ENCODE measurements around the gene SEC24C.
A peak's percentile ranks its signal among the peaks of the same experiment; 100 is the strongest.

SEC24C gene

DNA sequence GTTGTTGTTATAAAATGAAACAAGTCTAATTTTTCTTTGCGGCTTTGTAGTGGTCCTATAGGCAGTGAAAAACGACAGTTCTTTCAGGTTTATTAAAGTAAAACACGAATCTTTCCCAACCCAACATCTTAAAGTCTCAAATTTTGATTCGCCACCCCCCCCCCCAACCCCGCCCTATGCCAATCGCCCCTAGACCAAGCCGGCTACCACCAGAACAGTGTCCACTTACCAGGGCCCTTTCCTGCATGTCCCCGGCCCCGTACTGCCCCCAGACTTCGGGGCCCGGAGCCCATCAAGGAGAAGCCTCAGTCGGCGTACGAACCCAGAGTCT lies 37.3 kb downstream of the SEC24C start:
- no peaks in the 10 kb centered on the region for H4K20me1 ChIP-seq (ENCODE audit: insufficient read depth, low read length)

DNA sequence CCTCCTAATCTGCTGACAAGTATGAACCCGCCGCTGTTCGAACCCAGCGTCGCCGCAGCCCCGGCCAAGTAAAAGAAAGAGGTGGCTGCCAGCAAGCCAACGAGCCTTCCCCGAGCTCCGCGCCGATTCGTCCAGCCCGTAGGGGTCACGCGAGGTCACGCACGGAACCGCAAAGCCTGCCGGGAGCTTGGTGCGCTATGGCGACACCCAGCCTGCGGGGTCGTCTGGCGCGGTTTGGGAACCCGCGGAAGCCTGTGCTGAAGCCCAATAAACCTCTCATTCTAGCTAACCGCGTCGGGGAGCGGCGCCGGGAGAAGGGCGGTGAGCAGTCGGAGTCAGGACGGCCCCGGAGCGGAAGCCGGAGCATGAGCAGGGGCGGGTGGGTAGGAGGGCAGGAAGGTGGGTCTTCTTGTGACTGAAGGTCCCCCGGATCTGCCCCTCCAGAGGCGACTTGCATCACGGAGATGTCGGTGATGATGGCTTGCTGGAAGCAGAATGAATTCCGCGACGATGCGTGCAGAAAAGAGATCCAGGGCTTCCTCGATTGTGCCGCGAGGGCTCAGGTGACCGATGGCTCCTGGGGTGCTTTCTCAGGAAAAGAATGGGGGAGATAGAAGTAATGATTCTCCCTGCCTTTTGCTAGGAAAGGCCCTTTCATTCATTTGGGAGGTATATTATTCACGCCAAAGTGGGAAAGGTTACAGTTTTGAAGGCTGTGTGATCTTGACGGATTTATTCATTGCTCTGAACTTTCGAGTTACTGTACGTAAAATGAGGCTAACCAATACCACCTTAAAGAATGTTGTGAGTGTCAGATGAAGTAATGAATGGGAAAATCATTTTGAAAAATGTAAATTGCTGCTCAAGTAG lies 37.9 kb downstream of the SEC24C start, which contains the start of gene CHCHD1:
Gene CHCHD1 (plus strand): TSS at position 170 of the 870 bp plus-strand sequence. CDS start 28 bp downstream, at position 198.
- H3K79me2 ChIP-seq (ENCODE audit: low read length): peaks cover 67% of the 10 kb centered on the region
- H3K36me3 ChIP-seq (replicated peaks; ENCODE audit: low read depth, low read length): peaks cover 6% of the 10 kb centered on the region
- H4K20me1 ChIP-seq (ENCODE audit: insufficient read depth, low read length): no peaks in the 10 kb centered on the region
- TF ChIP-seq, protein P1, sequence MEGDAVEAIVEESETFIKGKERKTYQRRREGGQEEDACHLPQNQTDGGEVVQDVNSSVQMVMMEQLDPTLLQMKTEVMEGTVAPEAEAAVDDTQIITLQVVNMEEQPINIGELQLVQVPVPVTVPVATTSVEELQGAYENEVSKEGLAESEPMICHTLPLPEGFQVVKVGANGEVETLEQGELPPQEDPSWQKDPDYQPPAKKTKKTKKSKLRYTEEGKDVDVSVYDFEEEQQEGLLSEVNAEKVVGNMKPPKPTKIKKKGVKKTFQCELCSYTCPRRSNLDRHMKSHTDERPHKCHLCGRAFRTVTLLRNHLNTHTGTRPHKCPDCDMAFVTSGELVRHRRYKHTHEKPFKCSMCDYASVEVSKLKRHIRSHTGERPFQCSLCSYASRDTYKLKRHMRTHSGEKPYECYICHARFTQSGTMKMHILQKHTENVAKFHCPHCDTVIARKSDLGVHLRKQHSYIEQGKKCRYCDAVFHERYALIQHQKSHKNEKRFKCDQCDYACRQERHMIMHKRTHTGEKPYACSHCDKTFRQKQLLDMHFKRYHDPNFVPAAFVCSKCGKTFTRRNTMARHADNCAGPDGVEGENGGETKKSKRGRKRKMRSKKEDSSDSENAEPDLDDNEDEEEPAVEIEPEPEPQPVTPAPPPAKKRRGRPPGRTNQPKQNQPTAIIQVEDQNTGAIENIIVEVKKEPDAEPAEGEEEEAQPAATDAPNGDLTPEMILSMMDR (IDR thresholded peaks at IDR 0.05; ENCODE audit: low read depth, low read length): no peak
- TF ChIP-seq EZH2phosphoT487 (IDR thresholded peaks at IDR 0.05; ENCODE audit: low read depth): no peak
- H3K4me2 ChIP-seq (ENCODE audit: low read length): peak within 1 kb of the TSS; percentile 93
- no peaks in the 10 kb centered on the region for H3K27me3 ChIP-seq (ENCODE audit: low read depth, low read length)
- peak within 1 kb of the TSS; percentile 73 for H3K9ac ChIP-seq (ENCODE audit: low read length)
- H2AFZ ChIP-seq (ENCODE audit: low read depth, low read length): peak within 1 kb of the TSS; percentile 58; the same call in 1 of the 2 replicates
- peaks cover 30% of the 10 kb centered on the region for H3K4me1 ChIP-seq (ENCODE audit: low read length)
- no peaks in the 10 kb centered on the region for H3K9me3 ChIP-seq (ENCODE audit: insufficient read depth, low read length)
- peak within 1 kb of the TSS; percentile 97 for H3K4me3 ChIP-seq (ENCODE audit: low read length)
- H3K27ac ChIP-seq (ENCODE audit: low read length): peak within 1 kb of the TSS; percentile 51

More for the DNA sequence above, 37.3 kb downstream of the SEC24C start:
- Histone ChIP-seq H3K36me3 (replicated peaks; ENCODE audit: low read depth, low read length) (peaks cover 9% of the 10 kb centered on the region), H3K27ac (ENCODE audit: low read length) (peak overlapping the region; percentile 51), H3K4me2 (ENCODE audit: low read length) (peak overlapping the region; percentile 93), H3K27me3 (ENCODE audit: low read depth, low read length) (no peaks in the 10 kb centered on the region), H3K79me2 (ENCODE audit: low read length) (peaks cover 68% of the 10 kb centered on the region), H3K9ac (ENCODE audit: low read length) (peak overlapping the region; percentile 73), H3K9me3 (ENCODE audit: insufficient read depth, low read length) (no peaks in the 10 kb centered on the region), H3K4me3 (ENCODE audit: low read length) (peak overlapping the region; percentile 97), H3K4me1 (ENCODE audit: low read length) (peaks cover 28% of the 10 kb centered on the region), H2AFZ (ENCODE audit: low read depth, low read length) (peak overlapping the region; percentile 32; the same call in 1 of the 2 replicates)
- TF ChIP-seq, protein P1 (IDR thresholded peaks at IDR 0.05; ENCODE audit: low read depth, low read length): no peak
- no peak for TF ChIP-seq EZH2phosphoT487 (IDR thresholded peaks at IDR 0.05; ENCODE audit: low read depth)

DNA sequence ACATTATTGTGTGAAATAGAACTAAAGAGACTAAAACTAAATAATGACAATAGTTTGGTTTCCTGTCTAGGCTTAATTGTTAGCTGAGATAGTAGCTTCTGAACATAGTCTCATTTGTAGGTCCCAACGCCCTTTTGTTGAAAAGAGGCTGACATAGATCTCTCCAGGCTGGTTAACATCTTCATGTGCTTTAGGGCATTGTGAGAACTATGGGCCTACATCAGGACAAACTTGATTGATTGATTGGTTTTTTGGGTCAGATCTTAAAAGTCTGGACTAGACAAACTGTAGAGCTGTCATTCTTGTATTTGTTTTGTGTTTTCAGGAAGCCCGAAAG lies 38.5 kb downstream of the SEC24C start:
- Histone ChIP-seq H3K9me3 (ENCODE audit: insufficient read depth, low read length) (no peaks in the 10 kb centered on the region), H4K20me1 (ENCODE audit: insufficient read depth, low read length) (no peaks in the 10 kb centered on the region), H3K4me2 (ENCODE audit: low read length) (peak overlapping the region; percentile 93), H3K4me1 (ENCODE audit: low read length) (peaks cover 30% of the 10 kb centered on the region), H3K27me3 (ENCODE audit: low read depth, low read length) (no peaks in the 10 kb centered on the region), H3K79me2 (ENCODE audit: low read length) (peaks cover 66% of the 10 kb centered on the region), H3K36me3 (replicated peaks; ENCODE audit: low read depth, low read length) (peaks cover 6% of the 10 kb centered on the region), H2AFZ (ENCODE audit: low read depth, low read length) (no peak overlapping the region), H3K27ac (ENCODE audit: low read length) (peak overlapping the region; percentile 51; the same call in 1 of the 2 replicates), H3K9ac (ENCODE audit: low read length) (peak overlapping the region; percentile 73), H3K4me3 (ENCODE audit: low read length) (peak overlapping the region; percentile 97)
- no peak for TF ChIP-seq EZH2phosphoT487 (IDR thresholded peaks at IDR 0.05; ENCODE audit: low read depth)
- TF ChIP-seq, protein P1 (IDR thresholded peaks at IDR 0.05; ENCODE audit: low read depth, low read length): no peak

DNA sequence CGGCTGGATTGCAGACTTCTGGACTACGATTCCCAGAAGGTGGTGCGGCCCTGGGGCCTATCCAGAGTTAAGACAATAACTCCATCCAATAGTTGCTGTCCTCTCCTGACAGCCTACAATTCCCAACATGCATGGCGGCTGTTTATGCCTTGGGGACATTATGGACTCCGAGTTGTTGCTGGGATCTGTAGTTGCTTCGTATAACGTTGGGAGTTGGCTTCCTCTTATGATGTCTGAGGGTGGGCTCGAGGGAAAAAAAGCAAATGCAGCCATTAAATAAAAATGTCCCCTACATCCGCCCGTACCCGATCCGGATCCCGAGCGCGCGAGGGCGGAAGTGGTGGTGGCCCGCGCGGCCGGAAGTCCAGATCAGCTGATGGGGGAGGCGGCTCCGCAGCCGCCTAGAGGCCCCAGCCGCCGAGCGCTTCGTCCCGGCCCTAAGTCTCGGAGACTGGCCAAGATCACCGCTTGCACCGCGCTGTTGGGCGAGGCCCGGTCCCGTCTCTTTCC lies 41.1 kb downstream of the SEC24C start, which contains the start of gene ZSWIM8:
Gene ZSWIM8 (plus strand): TSS at position 396 of the 510 bp plus-strand sequence. CDS start 273 bp downstream, outside the sequence.
- Histone ChIP-seq H3K9ac (ENCODE audit: low read length) (peak within 1 kb of the TSS; percentile 76), H3K9me3 (ENCODE audit: insufficient read depth, low read length) (no peaks in the 10 kb centered on the region), H3K4me1 (ENCODE audit: low read length) (peaks cover 24% of the 10 kb centered on the region), H3K4me3 (ENCODE audit: low read length) (peak within 1 kb of the TSS; percentile 93), H3K79me2 (ENCODE audit: low read length) (peaks cover 60% of the 10 kb centered on the region), H2AFZ (ENCODE audit: low read depth, low read length) (peak within 1 kb of the TSS; percentile 69; the same call in 1 of the 2 replicates), H3K36me3 (replicated peaks; ENCODE audit: low read depth, low read length) (peaks cover 3% of the 10 kb centered on the region), H4K20me1 (ENCODE audit: insufficient read depth, low read length) (no peaks in the 10 kb centered on the region), H3K27ac (ENCODE audit: low read length) (peak within 1 kb of the TSS; percentile 68), H3K27me3 (ENCODE audit: low read depth, low read length) (no peaks in the 10 kb centered on the region), H3K4me2 (ENCODE audit: low read length) (peak within 1 kb of the TSS; percentile 92)
- no peak for TF ChIP-seq EZH2phosphoT487 (IDR thresholded peaks at IDR 0.05; ENCODE audit: low read depth)
- TF ChIP-seq, protein P1 (IDR thresholded peaks at IDR 0.05; ENCODE audit: low read depth, low read length): no peak
